Left ventricle myocardium inferior (tissue), 1 donor: ENCODE results near the gene SCAMP1. TPM values are rescaled to one million over a fixed set of nuclear protein-coding genes. Genes with fewer than 3 reads are reported as not detected.
A peak's percentile ranks its signal among the peaks of the same experiment; 100 is the strongest.

Experiments
- DNase-seq: peaks from one replicate; pipeline ENCODE4 v3.0.0-alpha.2; 2020
- H3K27ac ChIP-seq: fragments of 200-600 bp; replicated peaks from 2 replicates; pipeline ENCODE4 v1.8.0; 2021
- H3K27me3 ChIP-seq: fragments of 200-600 bp; 2 replicates; pipeline ENCODE4 v1.8.0; 2021; ENCODE audit warnings: low read depth
- H3K36me3 ChIP-seq: fragments of 200-600 bp; 2 replicates; pipeline ENCODE4 v1.8.0; 2021
- H3K4me1 ChIP-seq: fragments of 200-600 bp; 2 replicates; pipeline ENCODE4 v1.8.0; 2021
- H3K4me3 ChIP-seq: fragments of 200-600 bp; 2 replicates; pipeline ENCODE4 v1.8.0; 2021; ENCODE audit warnings: mild to moderate bottlenecking, moderate library complexity
- H3K9me3 ChIP-seq: fragments of 200-600 bp; replicated peaks from 2 replicates; pipeline ENCODE4 v1.8.0; 2021
- CTCF ChIP-seq: fragments of 200-600 bp; IDR thresholded peaks from 2 replicates; pipeline ENCODE4 v1.8.0; 2021; ENCODE audit warnings: antibody characterized with exemption, mild to moderate bottlenecking, borderline replicate concordance
- intact Hi-C: fragments of 100-400 bp; cut with micrococcal nuclease; formaldehyde crosslinking; loops from one replicate; pipeline ENCODE4 v1.11.0; 2022
- total RNA-seq: library from RNA; stranded (reverse); fragmentation: NEBNext Ultra II Directional; extraction: Animal tissue kit (Norgen Biotek cat#: 25700); gene quantifications from one replicate; pipeline ENCODE4 v1.2.1, GENCODE V29; 2021
- donor health status: DM: no; HTN: yes; CAD: no; lungs with severe emphysema.

SCAMP1 gene
- total RNA-seq, 1 donor from 2014 or later = 29.2 TPM

- Histone ChIP-seq H3K4me1 (peaks cover 21% of the 10 kb centered on the region), H3K36me3 (no peaks in the 10 kb centered on the region), H3K9me3 (no peaks in the 10 kb centered on the region), H3K27ac (peak overlapping the region; percentile 59), H3K27me3 (no peaks in the 10 kb centered on the region), H3K4me3 (no peak overlapping the region)
- intact Hi-C loops = no loop called here
- TF ChIP-seq CTCF = no peak
- peak; percentile 55 for DNase-seq
Measured at GRCh38 chr5:78518365-78519197, 158.2 kb downstream of the SCAMP1 start.

GRCh38 chr5:78519198-78519941, 159.0 kb downstream of the SCAMP1 start:
- Histone ChIP-seq H3K27ac (peak overlapping the region; percentile 59), H3K9me3 (no peaks in the 10 kb centered on the region), H3K4me3 (no peak overlapping the region), H3K27me3 (no peaks in the 10 kb centered on the region), H3K36me3 (no peaks in the 10 kb centered on the region), H3K4me1 (peaks cover 28% of the 10 kb centered on the region)
- no peak for TF ChIP-seq CTCF
- no peak for DNase-seq
- intact Hi-C loops = no loop called here

DNA sequence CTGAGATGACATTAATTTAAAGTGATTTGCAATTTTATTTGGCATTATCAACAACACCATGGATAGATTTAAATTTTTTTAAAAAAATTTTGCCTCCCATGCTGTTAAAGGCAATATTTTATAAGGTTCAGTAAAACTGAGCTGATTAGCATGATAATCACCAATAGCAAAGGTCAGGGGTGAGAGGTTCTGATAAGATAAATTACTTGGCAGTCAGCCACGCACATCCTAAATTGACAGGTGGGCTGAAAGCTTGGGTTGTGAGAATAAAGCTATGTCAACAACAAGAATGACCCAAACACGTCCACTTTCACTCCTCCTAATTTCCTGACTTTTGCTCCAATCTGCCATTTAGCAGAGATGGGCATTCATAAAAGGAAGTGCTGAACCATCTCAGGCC, 161.0 kb downstream of the SCAMP1 start:
- no peaks in the 10 kb centered on the region for H3K9me3 ChIP-seq
- H3K4me1 ChIP-seq = peaks cover 41% of the 10 kb centered on the region
- no peaks in the 10 kb centered on the region for H3K36me3 ChIP-seq
- intact Hi-C loops = no loop called here
- H3K27me3 ChIP-seq = no peaks in the 10 kb centered on the region
- no peak overlapping the region for H3K4me3 ChIP-seq
- TF ChIP-seq CTCF = no peak
- no peak overlapping the region for H3K27ac ChIP-seq
- DNase-seq = no peak

DNA sequence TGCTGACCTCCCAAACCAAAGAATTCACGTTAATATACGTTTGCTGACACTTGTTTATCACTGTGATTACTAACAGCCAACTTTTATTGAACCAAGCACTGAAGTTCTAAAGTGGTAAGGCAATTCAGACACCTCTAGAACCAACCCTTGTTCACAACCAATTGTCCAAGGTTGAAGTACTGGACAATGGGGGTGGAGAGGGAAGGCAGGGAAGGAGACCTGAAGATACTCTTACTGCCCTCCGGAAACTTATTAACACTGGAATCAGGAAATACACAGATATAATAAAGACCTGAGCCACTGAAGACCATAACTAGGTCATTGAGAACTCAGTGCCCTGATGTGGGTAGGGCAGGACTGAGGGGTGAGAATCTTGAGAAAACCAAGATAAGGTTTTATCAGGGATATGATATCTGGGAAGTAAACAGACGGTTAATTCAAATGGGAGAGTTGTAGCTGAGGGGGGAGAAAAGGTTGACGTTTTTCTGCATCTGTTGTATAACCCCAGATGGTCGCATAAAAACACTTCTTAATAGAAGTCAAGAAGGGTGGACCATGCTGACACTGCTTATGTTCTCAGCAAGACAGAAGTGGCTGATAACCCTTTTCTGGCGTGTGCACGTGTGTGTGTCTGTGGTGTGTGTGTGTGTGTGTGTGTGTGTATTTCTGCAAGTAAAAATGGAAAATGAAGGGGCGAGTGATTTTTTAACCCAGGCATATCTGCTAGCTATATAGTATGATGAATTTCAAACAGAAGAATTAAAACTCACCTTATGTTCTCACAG, 162.3 kb downstream of the SCAMP1 start:
- H3K4me3 ChIP-seq = no peak overlapping the region
- TF ChIP-seq CTCF = no peak
- peaks cover 53% of the 10 kb centered on the region for H3K4me1 ChIP-seq
- no peaks in the 10 kb centered on the region for H3K9me3 ChIP-seq
- intact Hi-C loops = no loop called here
- no peak overlapping the region for H3K27ac ChIP-seq
- H3K27me3 ChIP-seq = no peaks in the 10 kb centered on the region
- no peaks in the 10 kb centered on the region for H3K36me3 ChIP-seq
- no peak for DNase-seq
